HFFc6 (cell line): ENCODE data around the gene POTEB3. TPM values are rescaled to one million over a fixed set of nuclear protein-coding genes. Genes with fewer than 3 reads are reported as not detected.
"Not testable (repeated sequence)": the region's sequence is repeated elsewhere in the genome, so short reads cannot be mapped to it uniquely, and the experiment has no call there.

Experiments used
- DNase-seq: peaks from one replicate; pipeline ENCODE4 v3.0.0-alpha.2; 2018
- H3K27ac Mint-ChIP-seq: 2 replicates; pipeline ENCODE4 v1.8.0; 2020; ENCODE audit warnings: mild to moderate bottlenecking, mixed read lengths
- H3K27me3 Mint-ChIP-seq: 2 replicates; pipeline ENCODE4 v1.8.0; 2021; ENCODE audit warnings: mild to moderate bottlenecking, moderate library complexity, mixed read lengths; ENCODE audit not compliant: insufficient read depth
- H3K36me3 Mint-ChIP-seq: 2 replicates; pipeline ENCODE4 v1.8.0; 2021; ENCODE audit warnings: low read depth, mixed read lengths
- H3K4me1 Mint-ChIP-seq: 2 replicates; pipeline ENCODE4 v1.8.0; 2020; ENCODE audit warnings: low read depth, mixed read lengths
- H3K4me3 Mint-ChIP-seq: 2 replicates; pipeline ENCODE4 v1.8.0; 2020; ENCODE audit warnings: mild to moderate bottlenecking, moderate library complexity, mixed read lengths
- H3K9me3 Mint-ChIP-seq: 2 replicates; pipeline ENCODE4 v1.8.0; 2020; ENCODE audit warnings: mild to moderate bottlenecking, mixed read lengths
- microRNA-seq: library from miRNA; unstranded; fragments of <30 nt; microRNA quantifications from one replicate; pipeline ENCODE4, GENCODE V29; 2019
- total RNA-seq, 6 experiments: library from RNA; stranded (reverse); fragmentation: NEBNext Ultra II Directional; extraction: Animal tissue kit (Norgen Biotek cat#: 25700); gene quantifications; 2 replicates in 1 of 6; 3 replicates in 5 of 6; pipeline ENCODE4 v1.2.3, GENCODE V29; 2021

The POTEB3 gene
- total RNA-seq, 6 experiments from 2014 or later, result not detected

- not testable (repeated sequence) for H3K4me1 Mint-ChIP-seq, H3K36me3 Mint-ChIP-seq, DNase-seq, H3K27me3 Mint-ChIP-seq, H3K4me3 Mint-ChIP-seq, H3K9me3 Mint-ChIP-seq, H3K27ac Mint-ChIP-seq
These were observed 71.7 kb downstream of the POTEB3 start for GRCh38 chr15:21368625-21369024.

Small RNAs within 50 kb of the gene (microRNA-seq; reads per million reads assigned to microRNA genes)
- not detected for gene MIR3118-3
